Activated naive CD8-positive, alpha-beta T cell treated with anti-CD3 and anti-CD28 coated beads for 36 hours (primary cell): ENCODE measurements around the gene CCSER1. TPM values are rescaled to one million over a fixed set of nuclear protein-coding genes. Genes with fewer than 3 reads are reported as not detected.
"Not testable (repeated sequence)": the region's sequence is repeated elsewhere in the genome, so short reads cannot be mapped to it uniquely, and the experiment has no call there.

ENCODE experiments used
- DNase-seq: peaks from one replicate; pipeline ENCODE4 v3.0.0; 2021
- H3K27ac Mint-ChIP-seq: one replicate; pipeline ENCODE4 v1.8.0; 2022; ENCODE audit warnings: mild to moderate bottlenecking, moderate library complexity, mixed read lengths
- H3K27me3 Mint-ChIP-seq: one replicate; pipeline ENCODE4 v1.8.0; 2022; ENCODE audit warnings: mild to moderate bottlenecking, mixed read lengths
- H3K36me3 Mint-ChIP-seq: one replicate; pipeline ENCODE4 v1.8.0; 2021; ENCODE audit warnings: mild to moderate bottlenecking, mixed read lengths
- H3K4me1 Mint-ChIP-seq: one replicate; pipeline ENCODE4 v1.8.0; 2021; ENCODE audit warnings: mixed read lengths
- H3K4me3 Mint-ChIP-seq: one replicate; pipeline ENCODE4 v1.8.0; 2022; ENCODE audit warnings: mild to moderate bottlenecking, moderate library complexity, mixed read lengths
- H3K9me3 Mint-ChIP-seq: one replicate; pipeline ENCODE4 v1.8.0; 2022; ENCODE audit warnings: mixed read lengths
- total RNA-seq, 2 experiments: library from RNA; stranded (reverse); gene quantifications; one replicate each; pipeline ENCODE4 v1.2.3, GENCODE V29; 2021

Gene CCSER1
- total RNA-seq, 2 experiments from 2014 or later = 0.29 to 0.42 TPM

DNA sequence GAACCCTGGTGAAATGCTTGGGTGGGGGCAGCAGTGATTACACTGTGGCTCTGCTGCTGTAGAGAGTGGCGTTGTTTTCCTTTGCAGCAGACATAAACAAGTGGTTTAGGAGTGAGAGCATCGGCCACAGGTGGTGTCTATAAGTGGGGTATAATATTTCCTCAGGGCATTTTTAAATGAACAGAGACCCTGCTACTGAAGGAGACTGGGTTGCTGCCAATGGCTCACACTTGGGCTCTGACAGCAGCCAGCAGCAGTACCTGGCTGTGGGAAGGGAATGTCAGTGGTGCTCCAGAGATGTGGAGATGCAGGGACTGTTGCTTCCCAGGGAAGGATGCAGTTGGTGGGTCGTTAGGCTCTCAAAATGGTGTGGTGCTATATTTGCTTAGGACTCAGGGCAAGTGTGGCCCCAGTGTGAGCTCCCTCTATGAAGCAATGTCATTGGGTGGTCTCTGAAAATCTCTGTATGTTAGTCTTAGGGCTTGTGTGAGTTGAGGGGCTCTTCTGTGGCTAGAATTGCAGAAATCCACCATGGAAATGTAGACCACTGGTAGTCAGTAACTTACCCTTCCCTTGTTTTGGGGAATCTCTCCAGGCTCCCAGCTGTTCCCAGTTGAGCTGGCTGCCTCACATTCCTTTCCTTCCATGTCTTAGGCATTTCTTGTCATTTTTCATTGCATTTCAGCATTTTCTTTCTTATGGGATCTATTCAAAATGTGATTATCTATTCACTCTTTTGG, 1153.5 kb downstream of the CCSER1 start:
- Mint-ChIP-seq H3K27me3 (no peaks in the 10 kb centered on the region), H3K4me1 (no peaks in the 10 kb centered on the region), H3K9me3 (peaks cover 7% of the 10 kb centered on the region), H3K36me3 (no peaks in the 10 kb centered on the region), H3K4me3 (no peak overlapping the region), H3K27ac (no peak overlapping the region)
- no peak for DNase-seq

DNA sequence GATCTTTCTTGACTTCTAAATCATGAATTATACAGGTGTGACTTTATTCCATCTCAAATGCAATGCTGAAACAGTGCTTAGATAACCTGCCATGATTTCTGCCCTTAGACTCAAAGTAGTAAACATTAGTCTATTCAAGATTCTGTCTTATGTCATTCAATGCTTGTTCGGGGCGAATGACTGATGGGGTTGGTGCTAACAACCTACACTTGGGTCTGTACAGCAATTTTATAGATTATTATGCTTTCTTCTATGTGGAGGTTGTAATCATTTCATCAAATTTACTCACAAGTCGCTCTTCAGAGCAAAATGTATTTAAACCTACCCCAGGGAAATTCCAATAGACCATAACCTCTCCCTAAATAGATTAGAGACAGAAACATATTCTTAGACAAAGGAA, 1155.0 kb downstream of the CCSER1 start:
- Mint-ChIP-seq H3K4me3 (no peak overlapping the region), H3K36me3 (no peaks in the 10 kb centered on the region), H3K27ac (no peak overlapping the region), H3K27me3 (no peaks in the 10 kb centered on the region), H3K4me1 (no peaks in the 10 kb centered on the region), H3K9me3 (peaks cover 4% of the 10 kb centered on the region)
- no peak for DNase-seq

DNA sequence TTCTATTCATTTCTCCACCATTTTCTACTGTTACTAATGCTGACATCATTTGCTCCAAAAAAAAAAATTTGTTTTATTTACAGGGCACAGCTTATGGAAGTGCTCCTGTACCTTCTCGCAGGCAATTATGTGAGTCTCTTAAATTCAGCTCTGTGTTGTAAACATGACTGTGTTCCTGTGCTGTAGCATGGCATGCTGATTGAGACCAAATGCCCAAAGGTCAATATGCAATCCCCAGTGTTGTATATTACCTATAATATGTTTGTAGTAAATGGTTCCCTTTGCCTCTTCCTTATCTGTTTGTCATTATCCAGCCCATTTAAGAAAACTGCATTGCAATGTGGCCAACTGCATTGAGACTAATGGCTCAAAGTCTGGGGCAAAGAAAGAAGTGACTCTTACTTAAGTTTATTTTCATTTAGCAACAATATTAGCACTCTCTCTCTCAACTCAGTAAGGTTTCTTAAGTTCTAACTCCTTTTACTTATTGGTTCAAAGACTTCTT, 1156.6 kb downstream of the CCSER1 start:
- no peak overlapping the region for H3K27ac Mint-ChIP-seq

DNA sequence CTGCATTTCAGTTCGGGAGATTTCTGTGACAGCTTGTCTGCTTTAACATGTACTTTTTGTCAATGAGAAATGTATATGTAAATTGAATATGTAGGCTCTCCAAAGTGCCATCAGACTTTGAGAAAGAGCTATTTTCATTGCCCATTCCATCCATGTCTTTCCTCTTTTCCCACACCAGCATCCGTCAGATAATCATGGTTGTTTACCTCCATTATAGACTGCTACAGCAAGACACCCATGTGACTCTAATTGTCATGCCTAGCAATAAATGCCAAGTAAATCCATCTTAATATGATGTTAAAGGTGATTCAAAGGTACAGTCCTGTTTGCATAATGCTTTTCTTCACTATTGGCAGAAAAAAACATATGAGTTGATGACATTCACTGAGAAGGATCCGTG, 1157.3 kb downstream of the CCSER1 start:
- Mint-ChIP-seq H3K4me3 (no peak overlapping the region), H3K4me1 (no peaks in the 10 kb centered on the region), H3K36me3 (no peaks in the 10 kb centered on the region), H3K27ac (no peak overlapping the region), H3K9me3 (no peaks in the 10 kb centered on the region), H3K27me3 (no peaks in the 10 kb centered on the region)
- DNase-seq = no peak

More for the DNA sequence above, 1156.6 kb downstream of the CCSER1 start:
- Mint-ChIP-seq H3K4me1 (no peaks in the 10 kb centered on the region), H3K9me3 (no peaks in the 10 kb centered on the region), H3K36me3 (no peaks in the 10 kb centered on the region), H3K4me3 (no peak overlapping the region), H3K27me3 (no peaks in the 10 kb centered on the region)
- DNase-seq = no peak

DNA sequence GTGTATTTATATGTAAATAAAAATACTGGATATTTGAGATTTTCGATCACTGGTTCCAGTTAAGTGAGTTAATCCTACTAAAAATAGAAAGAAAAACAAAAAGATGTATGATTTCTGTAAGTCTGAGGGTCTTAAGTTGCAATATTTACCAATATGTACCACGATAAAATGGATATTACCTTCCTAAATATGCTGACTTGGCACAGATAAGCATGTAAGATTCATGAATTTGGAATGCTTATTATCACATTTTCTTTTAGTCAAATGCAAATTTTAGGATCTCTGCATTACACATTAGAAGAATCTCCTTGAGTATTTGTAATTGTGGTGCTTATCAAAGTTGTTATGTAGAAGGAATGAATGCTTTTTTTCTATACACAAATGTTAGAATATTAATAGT, 1158.3 kb downstream of the CCSER1 start:
- no peak for DNase-seq
- Mint-ChIP-seq H3K27me3 (no peaks in the 10 kb centered on the region), H3K4me1 (no peaks in the 10 kb centered on the region), H3K36me3 (no peaks in the 10 kb centered on the region), H3K4me3 (no peak overlapping the region), H3K27ac (no peak overlapping the region), H3K9me3 (no peaks in the 10 kb centered on the region)

DNA sequence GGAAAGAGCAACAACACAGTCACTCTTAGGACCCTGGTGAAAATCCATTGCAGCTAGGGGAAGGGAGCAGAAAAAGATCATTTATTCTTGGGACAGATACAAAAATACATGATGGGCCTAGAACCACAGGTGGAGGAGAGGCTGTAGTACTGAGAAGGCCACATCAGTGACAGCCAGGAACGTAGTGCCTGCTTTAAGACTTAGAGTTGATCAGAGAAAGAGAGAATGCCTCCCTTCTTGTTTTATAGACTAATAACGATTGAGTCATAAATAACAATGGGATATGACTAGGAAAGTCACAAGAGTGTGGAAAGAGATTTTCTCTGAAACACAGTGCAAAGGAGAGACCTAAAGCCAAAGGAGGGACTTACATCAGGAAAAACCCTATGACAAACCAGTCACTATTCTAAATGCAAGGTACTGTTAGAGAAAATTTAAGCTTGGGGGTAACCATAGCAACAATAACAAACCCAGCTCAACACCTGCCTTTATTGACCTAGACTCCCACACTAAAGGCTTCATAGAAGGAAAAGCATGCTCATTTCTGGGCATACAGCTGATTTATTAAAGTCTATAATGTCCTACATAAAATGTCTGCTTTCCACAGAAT, 1161.6 kb downstream of the CCSER1 start:
- Mint-ChIP-seq H3K4me3 (no peak overlapping the region), H3K27me3 (no peaks in the 10 kb centered on the region), H3K4me1 (no peaks in the 10 kb centered on the region), H3K9me3 (peaks cover 1% of the 10 kb centered on the region), H3K27ac (no peak overlapping the region), H3K36me3 (no peaks in the 10 kb centered on the region)
- no peak for DNase-seq

DNA sequence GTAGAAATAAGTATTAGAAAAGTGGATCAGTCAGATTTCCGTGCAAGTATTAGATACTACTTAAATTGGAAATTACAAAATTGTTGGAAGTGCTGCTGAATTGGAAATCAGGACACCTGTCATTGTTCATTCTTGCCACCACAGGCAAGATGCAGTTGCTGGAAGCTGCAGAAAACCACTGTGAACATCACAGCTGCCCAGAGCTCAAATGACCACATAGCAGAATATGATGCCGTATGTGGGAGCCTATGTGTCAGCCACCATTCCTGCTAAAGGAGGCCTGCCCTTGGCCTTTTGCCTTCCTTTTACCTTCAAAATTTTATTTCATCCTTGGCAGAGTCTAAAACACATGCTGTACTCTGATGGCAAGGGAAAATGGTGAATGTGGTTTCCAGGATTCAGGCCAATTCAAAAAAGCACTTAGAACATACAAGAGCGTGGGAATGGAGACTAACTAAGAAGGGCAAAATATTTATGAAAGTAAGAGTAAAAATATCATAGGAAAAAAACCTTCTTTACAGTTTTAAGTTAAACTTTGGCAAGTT, 1171.0 kb downstream of the CCSER1 start:
- no peak for DNase-seq
- Mint-ChIP-seq H3K36me3 (no peaks in the 10 kb centered on the region), H3K4me3 (no peak overlapping the region), H3K4me1 (no peaks in the 10 kb centered on the region), H3K27me3 (no peaks in the 10 kb centered on the region), H3K27ac (no peak overlapping the region), H3K9me3 (no peaks in the 10 kb centered on the region)

DNA sequence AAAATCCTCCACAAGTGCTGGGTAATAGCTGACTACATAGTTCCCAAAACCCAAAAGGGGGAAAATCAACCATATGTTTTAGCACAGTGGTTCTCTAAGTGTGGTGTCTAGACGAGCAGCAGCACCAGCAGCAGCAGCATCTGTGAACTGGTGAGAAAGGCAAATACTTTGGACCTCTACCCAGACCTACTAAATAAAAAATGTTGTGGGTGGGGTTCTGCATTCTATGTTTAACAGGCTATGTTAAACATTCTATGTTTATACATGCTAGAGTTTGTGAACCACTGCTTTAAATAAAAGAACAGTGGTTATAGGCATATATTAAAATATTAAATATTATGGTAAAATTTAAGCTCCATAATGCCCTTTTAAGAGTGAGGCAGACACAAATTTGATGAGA, 1171.6 kb downstream of the CCSER1 start:
- H3K27me3 Mint-ChIP-seq = no peaks in the 10 kb centered on the region
- H3K4me1 Mint-ChIP-seq = no peaks in the 10 kb centered on the region
- no peaks in the 10 kb centered on the region for H3K36me3 Mint-ChIP-seq
- no peak for DNase-seq
- no peak overlapping the region for H3K4me3 Mint-ChIP-seq
- no peak overlapping the region for H3K27ac Mint-ChIP-seq
- H3K9me3 Mint-ChIP-seq = no peaks in the 10 kb centered on the region

DNA sequence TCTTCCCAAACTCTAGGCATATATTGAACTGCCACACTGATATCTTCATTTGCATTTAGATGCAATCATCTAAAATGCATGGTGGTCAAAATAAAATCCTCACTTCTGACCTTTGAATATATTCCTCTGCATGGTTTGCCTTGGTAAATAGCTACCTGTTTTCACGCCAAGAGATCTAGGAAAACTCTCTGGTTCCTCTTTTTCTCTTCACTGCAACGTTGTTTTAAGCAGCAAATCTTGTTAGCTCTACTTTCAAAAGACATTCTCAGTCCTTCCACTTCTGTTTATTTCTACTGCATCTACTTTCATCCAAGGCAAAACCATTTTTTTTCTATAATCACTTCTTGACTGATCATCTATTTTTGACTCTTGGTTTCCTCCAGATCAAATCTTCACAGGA, 1174.9 kb downstream of the CCSER1 start:
- Mint-ChIP-seq H3K9me3 (no peaks in the 10 kb centered on the region), H3K4me3 (no peak overlapping the region), H3K27me3 (no peaks in the 10 kb centered on the region), H3K27ac (no peak overlapping the region), H3K36me3 (no peaks in the 10 kb centered on the region), H3K4me1 (no peaks in the 10 kb centered on the region)
- DNase-seq = no peak

DNA sequence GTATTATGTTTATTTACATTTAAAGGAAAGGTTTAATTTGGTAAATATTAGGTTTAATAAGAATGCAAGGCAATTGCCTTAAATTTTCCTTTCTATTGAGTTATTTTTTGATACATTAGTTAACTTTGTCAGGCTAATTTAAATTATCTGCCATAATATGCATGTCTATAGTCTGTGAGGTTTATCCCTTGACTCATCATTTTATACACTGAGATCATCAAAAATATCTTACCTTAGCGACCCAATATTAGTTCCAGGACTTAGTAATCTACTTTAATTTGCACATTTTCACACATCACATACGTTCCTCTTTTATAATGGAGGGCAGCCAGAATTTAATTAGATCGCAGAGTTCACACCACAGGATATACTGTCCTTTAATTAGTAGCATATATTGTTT, 1177.1 kb downstream of the CCSER1 start:
- no peak overlapping the region for H3K4me3 Mint-ChIP-seq

DNA sequence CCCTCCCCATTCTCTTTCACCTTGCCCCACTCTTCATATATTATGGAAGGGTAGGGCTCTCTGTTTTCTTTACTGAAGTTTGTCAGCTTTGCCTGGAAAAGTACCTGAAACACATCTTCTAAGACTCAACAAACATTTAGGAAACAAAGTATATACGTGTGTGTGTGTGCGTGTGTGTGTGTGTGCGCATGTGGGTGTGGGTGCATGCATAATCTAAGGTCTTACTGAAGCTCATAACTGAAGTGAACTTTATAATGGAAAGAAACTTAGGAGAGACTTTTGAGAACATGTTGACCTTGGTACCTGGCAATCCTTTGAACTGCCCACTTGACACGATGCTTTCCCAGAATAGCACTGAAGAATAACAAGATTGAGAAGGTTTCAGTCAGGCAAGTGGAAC, 1190.2 kb downstream of the CCSER1 start:
- Mint-ChIP-seq H3K36me3 (no peaks in the 10 kb centered on the region), H3K4me1 (no peaks in the 10 kb centered on the region), H3K4me3 (no peak overlapping the region), H3K27ac (no peak overlapping the region), H3K27me3 (no peaks in the 10 kb centered on the region), H3K9me3 (peaks cover 5% of the 10 kb centered on the region)
- DNase-seq = no peak

More for the DNA sequence above, 1177.1 kb downstream of the CCSER1 start:
- no peaks in the 10 kb centered on the region for H3K36me3 Mint-ChIP-seq
- DNase-seq = no peak
- no peak overlapping the region for H3K27ac Mint-ChIP-seq
- no peaks in the 10 kb centered on the region for H3K4me1 Mint-ChIP-seq
- no peaks in the 10 kb centered on the region for H3K27me3 Mint-ChIP-seq
- no peaks in the 10 kb centered on the region for H3K9me3 Mint-ChIP-seq

DNA sequence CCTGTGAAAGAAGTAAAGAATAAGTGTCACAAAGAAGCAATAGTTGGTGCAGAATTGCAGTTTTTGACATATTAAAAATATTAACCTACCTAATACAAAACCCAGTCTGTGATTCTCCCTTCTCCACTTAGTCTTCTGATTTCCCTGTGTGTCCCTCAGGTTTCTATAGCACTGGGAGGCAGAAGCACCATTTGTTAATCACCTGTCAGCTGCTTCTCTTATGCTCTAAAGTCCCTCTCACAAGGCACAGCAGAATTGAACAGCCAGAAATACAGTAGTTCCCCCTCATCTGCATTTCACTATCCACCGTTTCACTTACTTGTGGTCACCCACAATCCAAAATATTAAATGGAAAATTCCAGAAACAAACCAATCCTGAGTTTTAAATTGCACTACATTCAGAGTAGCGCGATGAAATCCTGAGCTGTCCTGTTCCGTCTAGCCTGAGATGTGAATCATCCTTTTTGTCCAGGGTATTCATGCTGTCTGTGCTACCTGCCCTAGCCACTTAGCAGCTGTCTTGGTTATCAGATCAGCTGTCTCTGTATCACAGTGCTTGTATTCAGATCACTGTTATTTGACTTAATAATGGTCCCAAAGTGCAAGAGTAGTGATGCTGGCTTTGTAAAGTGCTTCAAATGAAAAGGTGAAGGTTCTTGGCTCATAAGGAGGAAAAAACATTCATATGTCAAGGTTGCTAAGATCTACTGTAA, 1192.5 kb downstream of the CCSER1 start:
- Mint-ChIP-seq H3K4me1 (no peaks in the 10 kb centered on the region), H3K4me3 (no peak overlapping the region), H3K9me3 (peaks cover 10% of the 10 kb centered on the region), H3K27ac (no peak overlapping the region), H3K36me3 (no peaks in the 10 kb centered on the region), H3K27me3 (no peaks in the 10 kb centered on the region)
- DNase-seq = no peak

DNA sequence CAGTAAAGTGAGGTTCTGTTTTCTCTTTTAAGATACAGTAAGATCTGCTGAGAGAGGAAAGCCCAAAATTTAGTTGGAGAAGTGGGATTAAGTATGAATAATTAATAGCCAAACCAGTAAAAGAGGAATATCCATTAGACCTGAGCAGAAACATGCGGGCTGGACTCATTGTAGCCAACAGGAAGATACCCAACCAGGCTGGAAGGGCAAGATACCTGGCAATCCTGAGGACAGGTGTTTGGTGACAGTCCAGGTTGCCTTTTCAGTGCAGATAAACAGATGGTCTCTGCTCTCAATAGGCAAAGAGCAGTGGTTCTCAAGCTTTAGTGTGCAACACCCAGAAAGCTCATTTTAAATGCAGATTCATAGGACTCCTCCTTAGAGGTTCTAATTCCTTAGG, 1195.8 kb downstream of the CCSER1 start:
- DNase-seq = no peak
- H3K27ac Mint-ChIP-seq = no peak overlapping the region
- H3K27me3 Mint-ChIP-seq = no peaks in the 10 kb centered on the region
- H3K9me3 Mint-ChIP-seq = peaks cover 19% of the 10 kb centered on the region
- H3K36me3 Mint-ChIP-seq = no peaks in the 10 kb centered on the region
- H3K4me3 Mint-ChIP-seq = no peak overlapping the region
- no peaks in the 10 kb centered on the region for H3K4me1 Mint-ChIP-seq

DNA sequence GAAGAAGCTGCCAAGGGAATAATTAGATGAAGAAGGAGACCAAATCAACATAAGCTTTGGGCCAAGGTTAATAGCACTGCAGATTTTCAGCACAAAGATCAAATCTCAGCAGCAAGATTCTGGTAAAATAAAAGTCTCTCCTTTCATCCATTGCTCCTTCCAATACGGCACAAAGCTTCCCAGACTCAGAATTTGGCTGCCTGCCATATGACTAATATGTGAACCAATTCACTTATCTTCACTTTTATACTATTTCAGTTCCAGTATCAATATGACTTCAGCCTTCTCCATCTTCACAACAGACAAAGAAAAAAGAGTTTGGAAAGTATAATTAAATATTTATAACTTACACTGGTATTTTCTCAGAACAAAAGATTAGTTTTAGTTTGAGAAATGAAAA, 1198.3 kb downstream of the CCSER1 start:
- H3K4me1 Mint-ChIP-seq = no peaks in the 10 kb centered on the region
- peaks cover 21% of the 10 kb centered on the region for H3K9me3 Mint-ChIP-seq
- no peak overlapping the region for H3K27ac Mint-ChIP-seq
- H3K4me3 Mint-ChIP-seq = no peak overlapping the region
- no peak for DNase-seq
- no peaks in the 10 kb centered on the region for H3K27me3 Mint-ChIP-seq
- H3K36me3 Mint-ChIP-seq = no peaks in the 10 kb centered on the region

DNA sequence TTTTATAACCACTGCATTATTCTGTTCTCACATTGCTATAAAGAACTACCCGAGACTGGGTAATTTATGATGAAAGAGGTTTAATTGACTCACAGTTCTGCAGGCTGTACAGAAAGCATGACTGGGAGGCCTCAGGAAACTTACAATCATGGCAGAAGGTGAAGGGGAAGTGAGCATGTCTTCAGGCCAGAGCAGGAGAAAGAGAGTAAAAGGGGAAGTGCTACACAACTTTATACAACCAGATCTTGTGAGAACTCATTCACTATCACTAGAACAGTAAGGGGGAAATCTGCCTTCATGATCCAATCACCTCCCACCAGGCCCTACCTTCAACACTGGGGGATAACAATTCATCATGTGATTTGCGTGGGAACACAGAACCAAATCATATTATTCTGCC, 1199.0 kb downstream of the CCSER1 start:
- H3K4me1 Mint-ChIP-seq, DNase-seq, H3K36me3 Mint-ChIP-seq, H3K27ac Mint-ChIP-seq, H3K27me3 Mint-ChIP-seq, H3K4me3 Mint-ChIP-seq: not testable (repeated sequence)
- peaks cover 21% of the 10 kb centered on the region for H3K9me3 Mint-ChIP-seq
